ENCODE data around the gene POLR2F.
"Not testable (repeated sequence)": the region's sequence is repeated elsewhere in the genome, so short reads cannot be mapped to it uniquely, and the experiment has no call there.

POLR2F gene

GRCh38 chr22:37955825-37956397, 2.4 kb downstream of the POLR2F start:
- not testable (repeated sequence) for DNase-seq

GRCh38 chr22:37957232-37957631, 3.7 kb downstream of the POLR2F start:
- DNase-seq = no peak

- DNase-seq = no peak
Measured at GRCh38 chr22:37959231-37959825, 5.8 kb downstream of the POLR2F start.

- no peak for DNase-seq
Measured at GRCh38 chr22:37961062-37961461, 7.6 kb downstream of the POLR2F start.

- no peak for DNase-seq
Measured at GRCh38 chr22:37965940-37966664, 12.6 kb downstream of the POLR2F start.

GRCh38 chr22:37967147-37967546, 13.6 kb downstream of the POLR2F start:
- no peak for DNase-seq

- DNase-seq = no peak
Measured at GRCh38 chr22:37967637-37968451, 14.3 kb downstream of the POLR2F start.

GRCh38 chr22:37968452-37969251, 15.2 kb downstream of the POLR2F start:
- DNase-seq = no peak

GRCh38 chr22:37970864-37971263, 17.4 kb downstream of the POLR2F start:
- DNase-seq = no peak

GRCh38 chr22:37971475-37972434, 18.3 kb downstream of the POLR2F start:
- DNase-seq = no peak

- peak; percentile 51 for DNase-seq
Measured at GRCh38 chr22:37972527-37972926, 19.0 kb downstream of the POLR2F start.

GRCh38 chr22:37973271-37974170, 20.0 kb downstream of the POLR2F start:
- DNase-seq = no peak

- DNase-seq = no peak
Measured at GRCh38 chr22:37975153-37975552, 21.7 kb downstream of the POLR2F start.

GRCh38 chr22:37976022-37976421, 22.5 kb downstream of the POLR2F start:
- not testable (repeated sequence) for DNase-seq

- DNase-seq = no peak
Measured at GRCh38 chr22:37976547-37976946, 23.0 kb downstream of the POLR2F start.

- DNase-seq = no peak
Measured at GRCh38 chr22:37979782-37980181, 26.3 kb downstream of the POLR2F start.

GRCh38 chr22:37981282-37982011, 27.9 kb downstream of the POLR2F start:
- DNase-seq = no peak

- DNase-seq = no peak
Measured at GRCh38 chr22:37982151-37982785, 28.8 kb downstream of the POLR2F start.
